HG03520 (cell line): Measurements from ENCODE around the gene KIF18B.

ENCODE experiments used
- ATAC-seq: cut with Tn5 transposase; IDR thresholded peaks from one replicate; pipeline ENCODE4 v1.9.1; 2021; ENCODE audit warnings: mild to moderate bottlenecking, moderate library complexity; ENCODE audit not compliant: unreplicated experiment

KIF18B gene

DNA sequence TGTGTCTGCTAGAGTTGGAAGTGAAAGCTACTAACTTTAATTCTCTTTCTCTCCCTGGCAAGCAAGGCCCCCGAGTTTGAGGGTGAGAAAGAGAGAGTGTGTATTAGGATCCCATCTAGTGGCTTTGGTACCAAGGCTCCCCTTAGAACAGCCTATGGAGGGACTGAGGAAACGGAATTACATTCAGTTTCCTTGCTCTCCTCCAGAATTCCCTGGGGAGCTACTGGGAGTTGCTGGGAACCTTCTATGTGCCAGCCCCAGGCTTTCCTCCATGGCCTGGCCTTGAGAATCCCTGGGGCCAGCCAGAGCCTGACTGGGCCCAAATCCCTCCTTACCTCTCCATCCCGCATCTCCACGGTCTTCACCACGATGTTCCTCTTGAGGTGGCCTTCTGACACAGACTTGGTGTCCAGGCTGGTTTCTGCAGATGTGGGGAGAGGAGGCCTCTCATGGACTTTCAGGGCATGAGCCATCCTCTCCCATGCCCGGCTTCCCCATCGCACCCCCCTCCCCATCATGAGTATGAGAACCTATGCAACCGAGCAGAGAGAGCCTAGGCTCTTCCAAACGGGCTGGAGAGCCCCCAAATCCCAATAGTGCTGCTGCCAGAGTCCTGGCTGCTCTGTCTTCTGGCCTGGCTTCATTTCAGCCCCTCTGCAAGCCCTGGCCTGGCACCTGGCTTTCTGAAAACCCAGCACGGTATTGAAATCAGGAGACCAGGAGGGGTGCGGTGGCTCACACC is 39.7 kb downstream of the KIF18B start:
- ATAC-seq: no peak

DNA sequence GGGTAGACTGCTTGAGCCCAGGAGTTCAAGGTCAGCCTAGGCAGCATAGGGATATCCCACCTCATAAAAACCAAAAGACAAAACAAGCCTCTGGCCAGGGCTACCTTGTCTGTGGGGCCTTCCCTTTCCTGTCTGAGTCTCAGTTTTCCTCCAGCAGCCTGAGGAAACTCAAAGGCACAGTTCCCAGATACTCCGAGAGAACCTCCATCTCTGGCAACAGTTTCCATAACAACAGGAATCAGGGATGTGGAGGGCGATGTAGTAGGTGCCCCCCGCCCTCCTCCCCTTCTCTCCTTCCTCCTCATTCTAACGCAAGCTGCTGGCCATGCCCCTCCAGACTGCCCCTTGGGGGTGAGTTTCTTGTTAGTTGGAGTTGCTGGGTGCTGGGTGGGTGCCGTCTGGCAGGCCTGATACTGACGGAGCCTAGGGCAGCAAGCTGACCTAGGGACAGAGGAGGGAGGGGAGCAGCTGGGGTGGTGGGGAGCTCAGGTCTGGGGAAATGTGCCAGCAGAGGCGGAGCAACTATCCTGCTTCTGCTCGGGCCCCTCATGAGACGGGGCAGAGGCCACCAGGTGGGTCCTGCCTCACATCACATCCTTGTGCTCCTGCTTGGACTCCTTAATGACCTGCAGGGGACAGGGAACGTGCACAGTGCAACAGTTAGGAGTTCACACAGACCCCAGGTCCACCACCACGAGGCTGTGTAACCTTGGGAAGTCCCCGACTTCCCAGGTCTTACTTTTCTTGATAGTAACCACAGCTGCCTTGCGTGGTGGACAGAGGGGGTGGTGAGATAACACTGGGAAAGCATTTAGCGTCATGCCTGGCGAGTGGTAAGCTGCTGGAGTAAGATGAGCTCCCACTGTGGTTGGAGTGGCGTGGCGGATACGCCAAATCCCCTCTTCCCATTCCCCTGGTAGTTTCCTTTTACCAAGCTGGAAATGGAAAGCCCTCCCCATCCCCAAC is 40.5 kb downstream of the KIF18B start:
- no peak for ATAC-seq

DNA sequence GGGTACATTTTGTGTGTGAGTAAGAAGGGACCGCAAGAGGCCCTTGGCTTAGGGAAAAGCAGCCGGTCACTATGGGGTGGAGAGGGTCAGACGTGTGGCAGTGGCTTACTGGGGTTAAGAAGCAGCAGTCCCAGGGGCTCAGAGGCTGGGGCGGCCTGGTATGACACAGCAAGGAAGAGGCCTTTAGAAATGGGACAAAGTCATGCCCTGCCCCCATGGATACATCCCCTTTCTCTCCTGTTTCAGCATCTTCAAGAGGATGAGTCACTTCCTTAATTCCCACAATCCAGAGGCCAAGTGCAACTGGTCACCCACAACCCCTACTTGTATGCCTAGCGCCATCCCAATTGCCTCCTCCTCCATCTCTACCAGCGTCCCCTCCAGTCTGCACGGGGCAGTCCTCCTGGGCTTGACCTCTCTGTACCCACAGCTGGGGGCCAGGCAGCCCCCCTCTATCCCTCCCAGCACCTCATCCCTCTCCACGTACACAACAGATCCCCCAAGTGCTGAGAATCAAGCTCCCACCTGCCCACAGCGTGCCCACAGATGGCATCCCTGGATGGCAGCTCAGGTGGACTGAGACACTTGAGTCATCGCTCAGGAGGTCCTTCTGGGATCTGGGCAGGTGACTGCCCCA is 41.4 kb downstream of the KIF18B start:
- no peak for ATAC-seq

DNA sequence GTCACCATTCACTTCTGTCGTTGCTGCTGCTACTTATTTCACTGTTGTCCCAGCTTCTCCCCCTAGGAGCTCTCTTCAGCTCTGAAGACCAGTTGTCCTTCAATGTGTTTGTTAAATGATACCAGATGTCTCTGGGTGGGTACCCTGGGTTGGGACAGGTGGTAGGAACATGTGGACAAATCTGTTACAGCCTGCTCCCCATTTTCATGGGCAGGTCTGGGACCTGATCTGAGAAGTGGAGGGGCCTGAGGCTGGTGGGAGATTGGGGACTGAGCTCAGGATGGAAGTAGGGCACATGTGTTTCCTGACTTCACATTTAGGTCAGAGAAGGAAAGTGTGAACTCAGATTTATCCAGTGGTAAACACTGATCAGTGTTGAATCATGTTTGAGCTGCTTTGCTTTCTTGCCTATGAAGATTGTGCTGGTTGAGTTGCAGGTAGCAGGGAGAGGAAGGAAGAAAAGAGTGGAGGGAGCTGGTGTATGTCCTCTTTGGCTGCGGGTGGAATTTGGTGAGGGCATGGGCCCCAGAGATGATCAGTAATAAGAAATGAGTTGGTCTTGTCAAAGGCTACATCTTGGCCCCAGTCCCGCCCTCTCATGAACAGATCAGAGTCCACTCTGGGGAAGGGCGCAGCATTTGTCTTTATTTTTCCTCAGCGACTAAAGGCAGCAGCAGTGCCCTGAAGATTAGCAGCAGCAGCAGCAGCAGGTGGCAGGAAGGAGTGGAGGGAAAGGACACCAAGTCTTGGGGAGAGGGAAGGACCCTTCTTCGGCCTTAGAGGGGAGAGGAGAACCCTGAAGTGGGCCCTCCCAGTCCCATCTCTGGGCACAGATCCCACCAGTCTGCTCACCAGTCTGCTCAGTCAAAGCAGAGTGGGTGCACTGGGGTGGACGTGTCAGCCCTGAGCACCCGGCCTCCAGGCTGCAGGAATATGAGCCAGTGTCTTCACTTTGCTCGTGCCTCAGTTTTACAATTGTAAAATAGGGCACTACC is 42.3 kb downstream of the KIF18B start:
- no peak for ATAC-seq

DNA sequence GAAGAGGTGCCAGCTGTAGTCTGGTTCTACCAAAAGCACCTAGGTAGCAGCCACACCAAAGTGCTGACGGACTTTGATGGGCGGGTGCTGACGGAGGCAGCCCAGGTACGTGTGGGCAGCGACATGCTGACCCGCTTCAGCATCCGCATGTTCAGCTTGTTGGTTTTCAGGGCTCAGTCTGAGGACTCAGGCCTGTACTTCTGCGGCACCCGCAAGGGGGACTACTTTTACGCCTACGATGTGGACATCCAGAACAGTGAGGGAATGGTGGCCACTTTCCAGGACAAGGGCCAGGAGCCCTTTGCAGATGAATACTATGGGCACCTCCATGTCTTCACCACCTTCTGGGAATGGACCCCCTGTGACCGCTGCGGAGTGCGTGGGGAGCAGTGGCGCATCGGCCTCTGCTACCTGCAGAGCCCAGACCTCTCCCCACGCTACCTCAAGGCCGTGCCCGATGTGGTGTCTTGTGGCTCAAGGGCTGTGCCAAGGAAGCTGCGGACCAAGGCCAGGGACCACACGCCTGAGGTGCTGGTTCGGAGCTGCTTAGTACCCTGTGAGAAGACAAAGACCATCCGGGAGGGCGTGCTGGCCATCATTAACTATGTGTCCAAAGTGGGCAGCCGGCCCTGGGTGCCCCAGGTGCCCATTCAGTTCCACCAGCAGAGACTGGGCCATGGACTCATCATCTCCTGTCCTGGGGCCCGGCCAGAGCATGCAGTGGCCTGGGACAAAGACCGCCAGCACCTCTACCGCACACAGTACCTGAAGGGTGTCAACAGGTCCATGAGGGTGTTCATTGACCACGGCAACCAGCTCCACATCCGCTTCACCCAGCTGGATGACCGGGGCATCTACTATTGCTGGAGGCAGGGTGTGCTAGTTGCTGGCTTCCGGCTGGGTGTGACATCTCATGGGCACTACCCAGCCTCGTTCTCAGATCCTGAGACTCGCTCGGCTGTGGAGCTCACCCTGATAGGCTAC is 43.3 kb downstream of the KIF18B start:
- ATAC-seq: no peak

DNA sequence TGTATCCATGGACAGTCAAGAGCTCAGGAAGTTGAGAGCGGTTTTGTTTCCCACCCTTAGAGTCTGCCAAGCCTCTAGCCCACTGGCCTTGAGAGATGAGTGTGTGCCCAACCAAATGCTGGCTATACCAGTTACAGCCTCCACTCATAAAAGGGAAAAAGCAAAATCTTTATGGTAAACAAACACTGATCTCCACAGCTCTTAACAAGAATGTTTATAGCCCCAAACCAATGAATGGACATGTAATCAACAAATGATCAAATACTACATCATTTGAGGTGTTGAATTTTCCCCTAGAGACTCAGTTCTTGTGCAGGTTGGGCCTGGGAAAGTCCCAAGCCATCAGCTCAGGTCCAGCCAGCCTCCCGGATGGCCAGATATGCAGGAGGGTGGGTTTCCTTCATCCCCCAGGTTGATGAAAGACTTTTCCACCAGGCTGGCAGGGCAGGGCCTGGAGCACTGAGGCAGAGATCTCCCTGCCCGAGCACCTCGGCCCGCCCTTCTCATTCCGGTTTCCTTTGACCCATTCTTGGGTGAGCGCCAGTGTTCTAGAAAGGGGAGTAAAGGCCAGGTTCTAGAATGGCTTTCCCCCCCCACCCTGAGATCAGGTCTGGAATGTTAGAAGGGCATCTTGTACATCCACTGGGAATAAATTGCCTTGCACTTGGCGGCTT is 44.4 kb downstream of the KIF18B start:
- ATAC-seq: no peak

DNA sequence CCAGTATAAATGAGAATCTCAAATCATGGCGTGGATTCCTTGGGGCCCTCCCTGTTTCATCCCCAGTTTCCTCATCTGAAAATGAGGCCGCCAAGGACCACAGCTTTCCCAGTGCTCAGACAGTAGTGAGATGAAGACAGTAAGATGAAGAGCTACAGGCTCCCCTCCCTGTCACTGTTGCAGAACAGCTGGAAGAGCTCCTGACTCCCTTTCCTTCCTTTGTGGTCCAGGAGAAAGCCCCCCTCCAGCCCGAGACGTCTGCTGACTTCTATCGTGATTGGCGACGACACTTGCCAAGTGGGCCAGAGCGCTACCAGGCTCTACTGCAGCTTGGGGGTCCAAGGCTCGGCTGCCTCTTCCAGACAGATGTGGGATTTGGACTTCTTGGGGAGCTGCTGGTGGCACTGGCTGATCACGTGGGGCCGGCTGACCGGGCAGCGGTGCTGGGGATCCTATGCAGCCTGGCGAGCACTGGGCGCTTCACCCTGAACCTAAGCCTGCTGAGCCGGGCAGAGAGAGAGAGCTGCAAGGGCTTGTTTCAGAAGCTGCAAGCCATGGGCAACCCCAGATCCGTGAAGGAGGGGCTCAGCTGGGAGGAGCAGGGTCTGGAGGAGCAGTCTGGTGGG is 45.3 kb downstream of the KIF18B start:
- ATAC-seq: no peak

DNA sequence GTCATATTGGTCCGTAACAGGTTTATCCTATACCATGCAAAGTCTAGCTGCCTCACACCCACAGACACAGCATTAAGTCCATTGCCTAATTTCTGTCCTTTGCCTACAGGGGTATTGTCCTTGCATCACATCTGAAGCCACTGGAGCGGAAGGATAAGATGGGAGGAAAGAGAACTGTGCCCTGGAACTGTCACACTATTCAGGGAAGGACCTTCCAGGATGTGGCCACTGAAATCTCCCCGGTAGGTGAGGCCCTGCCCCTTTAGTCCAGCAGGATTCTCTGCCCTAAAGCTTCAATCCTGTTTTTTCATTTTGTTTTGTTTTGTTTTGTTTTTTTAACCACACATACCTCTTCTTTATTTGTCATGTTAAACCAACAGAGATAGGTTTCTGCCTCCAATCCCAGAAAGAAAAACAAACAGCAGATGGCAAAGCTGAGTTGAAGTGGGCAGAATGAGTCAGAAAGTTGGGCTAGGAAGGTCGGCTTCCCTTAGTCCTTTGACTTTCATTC is 46.1 kb downstream of the KIF18B start:
- ATAC-seq: no peak

DNA sequence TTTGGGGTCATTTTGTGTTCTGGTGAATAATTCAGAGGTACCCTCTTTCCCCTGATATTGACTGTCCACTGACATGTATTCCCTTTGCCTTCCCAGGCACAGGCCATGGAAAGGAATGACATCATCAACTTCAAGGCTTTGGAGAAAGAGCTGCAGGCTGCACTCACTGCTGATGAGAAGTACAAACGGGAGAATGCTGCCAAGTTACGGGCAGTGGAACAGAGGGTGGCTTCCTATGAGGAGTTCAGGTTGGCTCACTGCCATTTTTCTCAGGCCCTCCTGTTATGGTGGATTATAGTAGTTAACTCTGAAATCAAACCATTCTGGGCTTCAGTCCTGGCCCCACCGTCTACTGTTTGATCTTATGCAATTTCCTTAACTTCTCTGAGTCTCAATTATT is 46.7 kb downstream of the KIF18B start:
- no peak for ATAC-seq

DNA sequence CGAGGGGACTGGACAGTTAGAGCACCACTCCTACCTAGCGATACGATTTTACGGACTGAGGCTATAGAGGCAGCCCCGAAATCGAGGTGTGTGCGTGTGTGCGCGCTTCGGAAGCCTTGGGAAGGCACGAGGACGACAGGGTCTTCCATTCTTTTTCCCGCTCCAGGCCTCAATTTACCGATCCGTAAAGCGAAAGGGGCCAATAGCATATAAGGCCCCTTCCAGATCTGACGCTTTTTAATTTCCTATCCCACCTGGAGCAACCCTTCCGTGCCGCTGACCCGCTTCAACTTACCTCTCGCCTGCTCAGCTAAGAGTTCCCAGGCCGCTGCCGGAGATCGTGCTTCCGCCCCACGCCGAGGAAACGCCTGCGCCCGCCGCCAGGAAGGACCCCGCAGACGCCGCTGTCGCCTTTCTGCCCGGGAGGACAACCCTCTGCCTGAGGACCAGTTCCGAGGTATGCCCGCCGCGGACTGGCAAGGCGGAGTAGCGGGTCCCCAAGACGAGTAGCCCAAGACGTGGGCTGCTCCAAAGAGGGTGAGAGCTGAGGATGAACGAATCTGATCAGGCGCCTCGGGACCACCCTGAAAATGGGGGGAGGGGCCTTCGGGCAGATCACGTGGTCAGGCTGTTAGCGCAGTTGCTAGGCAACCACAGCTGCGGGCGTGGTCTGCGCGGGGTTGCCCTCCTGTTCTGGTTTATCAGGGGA is 48.3 kb downstream of the KIF18B start, which contains the start of gene EFTUD2:
Gene EFTUD2, minus strand, starts transcription at position 372 of the 709 bp plus-strand sequence. CDS start 4,924 bp downstream, outside the sequence.
- peak; percentile 61 for ATAC-seq

DNA sequence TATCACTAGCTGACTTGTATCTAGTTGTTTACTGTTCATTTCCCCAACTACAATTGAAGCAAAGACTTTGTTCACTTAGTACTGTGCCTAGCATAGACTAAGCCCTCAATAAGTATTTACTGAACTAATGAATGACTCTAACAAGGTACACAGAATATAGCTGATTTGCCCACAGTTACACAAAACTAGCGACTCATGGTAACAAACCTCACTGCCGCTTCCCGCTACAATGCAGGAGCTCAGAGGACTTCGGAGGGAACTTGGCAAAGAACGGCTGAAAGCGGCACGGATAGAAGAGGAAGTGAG is 48.9 kb downstream of the KIF18B start:
- ATAC-seq: no peak

DNA sequence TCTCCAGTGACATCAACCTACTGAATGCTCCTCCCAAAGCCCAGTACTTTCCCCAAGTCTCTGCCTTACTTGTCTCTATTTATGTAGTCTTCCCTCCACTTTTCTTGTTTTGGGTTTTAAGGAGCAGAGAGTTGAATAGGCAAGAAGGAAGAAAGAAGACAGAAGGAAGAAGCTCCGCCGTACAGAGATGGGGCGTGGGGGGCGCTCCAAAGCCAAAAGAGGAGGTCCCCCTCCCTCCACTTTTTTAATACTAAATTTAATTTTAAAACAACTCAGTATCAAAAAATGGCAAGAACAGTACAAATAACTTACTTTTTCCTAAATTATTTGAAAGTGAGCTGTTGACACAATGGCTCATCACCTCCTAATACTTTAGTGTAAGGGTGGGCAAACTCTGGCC is 52.9 kb downstream of the KIF18B start:
- no peak for ATAC-seq

DNA sequence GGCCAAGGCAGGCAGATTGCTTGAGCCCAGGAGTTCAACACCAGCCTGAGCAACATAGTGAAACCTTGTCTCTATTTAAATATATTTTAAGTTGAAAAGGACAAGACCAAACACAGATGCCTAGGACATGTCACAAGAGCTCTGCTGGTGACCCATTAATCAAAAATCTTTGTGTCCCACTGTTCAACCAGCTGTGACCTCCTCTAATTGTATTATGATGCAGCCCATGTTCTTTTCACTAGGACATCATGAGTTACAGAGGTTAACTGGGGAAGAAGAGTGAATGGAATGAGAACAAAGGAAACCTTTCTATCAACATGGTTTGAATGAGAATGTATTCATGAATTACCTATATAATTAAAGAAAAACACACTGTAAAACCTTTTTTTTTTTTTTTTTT is 55.3 kb downstream of the KIF18B start:
- ATAC-seq: no peak

DNA sequence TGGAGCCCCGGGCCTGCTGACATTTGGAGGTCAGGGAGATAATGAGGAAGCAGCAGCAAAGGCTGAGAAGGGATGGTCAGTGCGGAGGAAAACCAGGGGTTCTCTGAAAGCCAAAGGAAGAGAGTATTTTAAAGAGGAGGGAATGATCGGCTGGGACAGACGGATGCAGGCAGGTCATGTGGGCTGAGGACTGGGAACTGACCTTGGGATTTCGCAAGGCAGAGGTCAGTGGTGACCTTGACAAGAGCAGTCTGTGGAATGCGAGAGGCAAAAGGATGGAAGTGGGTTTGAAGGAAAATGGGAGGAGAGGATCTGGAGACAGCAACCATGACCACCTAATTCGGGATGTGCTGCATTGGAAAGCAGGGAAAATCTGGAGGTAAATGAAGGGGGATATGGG is 58.6 kb downstream of the KIF18B start:
- ATAC-seq: no peak

DNA sequence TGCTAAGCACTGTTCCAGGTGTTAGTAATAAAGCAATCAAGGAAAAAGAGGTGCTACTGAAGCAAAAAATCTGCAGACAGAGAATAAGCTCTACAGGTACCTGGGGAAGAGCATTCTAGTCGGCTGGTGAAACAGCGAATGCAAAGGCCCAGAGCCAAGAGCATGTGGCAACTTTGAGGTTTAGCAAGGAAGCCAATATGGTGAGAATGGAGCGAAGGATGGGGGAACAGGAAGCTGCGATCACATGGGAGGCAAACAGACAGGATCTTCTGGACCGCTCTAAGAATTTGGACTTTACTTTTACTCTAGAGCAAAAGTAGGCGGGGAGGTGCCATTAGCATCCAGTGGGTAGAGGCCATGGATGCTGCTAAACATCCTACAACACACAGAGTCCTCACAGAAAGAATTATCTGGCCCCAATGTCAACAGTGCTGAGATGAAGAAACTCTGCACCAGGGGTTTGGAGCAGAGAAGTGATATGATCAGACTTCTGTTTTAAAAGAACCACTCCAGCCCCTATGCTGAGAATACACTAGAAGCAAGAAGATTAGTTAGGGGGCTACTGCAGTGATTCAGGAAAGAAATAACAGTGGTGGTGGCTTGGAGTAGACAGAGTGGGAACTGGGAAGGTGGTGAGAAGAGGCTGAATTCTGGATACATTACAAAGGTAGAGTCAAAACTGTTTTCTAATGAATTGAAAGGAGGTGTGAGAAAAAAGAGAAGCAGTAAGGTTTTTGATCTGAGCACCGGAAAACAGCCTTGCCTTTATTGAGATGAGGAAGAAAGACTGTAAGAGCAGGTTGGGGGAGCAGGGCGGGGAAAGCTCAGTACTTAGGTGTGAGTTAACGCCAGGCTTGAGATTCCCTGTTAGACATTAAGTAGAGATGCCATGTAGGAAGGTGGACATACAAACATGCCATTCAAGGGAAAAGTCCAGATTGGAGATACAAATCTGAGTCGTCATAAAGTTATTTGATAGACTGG is 59.3 kb downstream of the KIF18B start:
- ATAC-seq: no peak

DNA sequence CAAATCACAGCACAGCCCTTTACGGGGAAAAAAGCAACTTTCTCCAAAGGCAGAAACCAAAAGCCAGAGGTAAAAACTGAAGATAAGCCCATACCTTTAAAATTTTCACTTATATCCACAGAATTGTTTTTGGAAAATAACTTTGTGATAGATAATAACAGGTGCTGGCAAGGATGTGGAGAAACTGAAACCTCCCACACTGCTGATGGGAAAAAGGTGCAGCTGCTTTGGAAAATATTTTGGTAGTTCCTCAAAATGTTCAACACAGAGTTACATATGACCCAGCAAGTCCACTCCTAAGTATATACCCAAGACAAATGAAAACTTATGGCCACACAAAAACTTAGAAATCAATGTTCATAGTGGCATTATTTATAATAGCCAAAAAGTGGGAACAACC is 60.6 kb downstream of the KIF18B start:
- no peak for ATAC-seq
